ENCODE data around the gene KIRREL3. TPM values are rescaled to one million over a fixed set of nuclear protein-coding genes. Genes with fewer than 3 reads are reported as not detected.

Gene KIRREL3
- total RNA-seq, 2 donors from 2014 or later: 0.28 TPM; not detected in 1

- H3K27me3 ChIP-seq (replicated peaks; ENCODE audit: insufficient read depth): peaks cover 4% of the 10 kb centered on the region
- no peaks in the 10 kb centered on the region for H3K36me3 ChIP-seq
- 35% methylated on average over 5 of the region's 5 CpGs for WGBS
- no peak overlapping the region for H3K27ac ChIP-seq
- no peak overlapping the region for H3K4me3 ChIP-seq
- TF ChIP-seq POLR2AphosphoS5 (IDR thresholded peaks at IDR 0.05) (no peak), CTCF (IDR thresholded peaks at IDR 0.05) (no peak), POLR2A (IDR thresholded peaks at IDR 0.05) (no peak)
- intact Hi-C loops (cut with DNase I): no loop called here
- H3K9me3 ChIP-seq: no peaks in the 10 kb centered on the region
- H3K4me1 ChIP-seq (replicated peaks): no peaks in the 10 kb centered on the region
- no peak for DNase-seq (ENCODE audit: low spot score)
These were observed 21.7 kb downstream of the KIRREL3 start for GRCh38 chr11:126978911-126979310.

- intact Hi-C loops (cut with DNase I): no loop called here
- 38% methylated on average over 3 of the region's 3 CpGs for WGBS
- Histone ChIP-seq H3K27me3 (replicated peaks; ENCODE audit: insufficient read depth) (peaks cover 4% of the 10 kb centered on the region), H3K4me3 (no peak overlapping the region), H3K27ac (no peak overlapping the region), H3K36me3 (no peaks in the 10 kb centered on the region), H3K4me1 (replicated peaks) (no peaks in the 10 kb centered on the region), H3K9me3 (no peaks in the 10 kb centered on the region)
- no peak for TF ChIP-seq CTCF (IDR thresholded peaks at IDR 0.05)
- no peak for TF ChIP-seq POLR2AphosphoS5 (IDR thresholded peaks at IDR 0.05)
- no peak for TF ChIP-seq POLR2A (IDR thresholded peaks at IDR 0.05)
- DNase-seq (ENCODE audit: low spot score): no peak
These were observed 22.4 kb downstream of the KIRREL3 start for GRCh38 chr11:126978165-126978564.

- Histone ChIP-seq H3K36me3 (no peaks in the 10 kb centered on the region), H3K4me1 (replicated peaks) (no peaks in the 10 kb centered on the region), H3K9me3 (no peaks in the 10 kb centered on the region), H3K4me3 (no peak overlapping the region), H3K27me3 (replicated peaks; ENCODE audit: insufficient read depth) (peaks cover 4% of the 10 kb centered on the region), H3K27ac (no peak overlapping the region)
- intact Hi-C loops (cut with DNase I): no loop called here
- WGBS: 87% methylated on average over 2 of the region's 2 CpGs
- no peak for DNase-seq (ENCODE audit: low spot score)
- TF ChIP-seq POLR2A (IDR thresholded peaks at IDR 0.05): no peak
- no peak for TF ChIP-seq CTCF (IDR thresholded peaks at IDR 0.05)
- no peak for TF ChIP-seq POLR2AphosphoS5 (IDR thresholded peaks at IDR 0.05)
These were observed 27.5 kb downstream of the KIRREL3 start for GRCh38 chr11:126973051-126973450.

- TF ChIP-seq POLR2AphosphoS5 (IDR thresholded peaks at IDR 0.05) (no peak), POLR2A (IDR thresholded peaks at IDR 0.05) (no peak), CTCF (IDR thresholded peaks at IDR 0.05) (no peak)
- Histone ChIP-seq H3K4me3 (no peak overlapping the region), H3K4me1 (replicated peaks) (no peaks in the 10 kb centered on the region), H3K9me3 (no peaks in the 10 kb centered on the region), H3K36me3 (no peaks in the 10 kb centered on the region), H3K27ac (no peak overlapping the region), H3K27me3 (replicated peaks; ENCODE audit: insufficient read depth) (no peaks in the 10 kb centered on the region)
- 70% methylated on average over 5 of the region's 5 CpGs for WGBS
- intact Hi-C loops (cut with DNase I): no loop called here
- no peak for DNase-seq (ENCODE audit: low spot score)
These were observed 29.3 kb downstream of the KIRREL3 start for GRCh38 chr11:126971305-126971704.

- H3K4me3 ChIP-seq: no peak overlapping the region
- no peak for DNase-seq (ENCODE audit: low spot score)
- 61% methylated on average over 6 of the region's 6 CpGs for WGBS
- no peaks in the 10 kb centered on the region for H3K4me1 ChIP-seq (replicated peaks)
- no peaks in the 10 kb centered on the region for H3K9me3 ChIP-seq
- intact Hi-C loops (cut with DNase I): no loop called here
- TF ChIP-seq POLR2AphosphoS5 (IDR thresholded peaks at IDR 0.05) (no peak), CTCF (IDR thresholded peaks at IDR 0.05) (no peak), POLR2A (IDR thresholded peaks at IDR 0.05) (no peak)
- no peaks in the 10 kb centered on the region for H3K36me3 ChIP-seq
- no peaks in the 10 kb centered on the region for H3K27me3 ChIP-seq (replicated peaks; ENCODE audit: insufficient read depth)
- no peak overlapping the region for H3K27ac ChIP-seq
These were observed 30.6 kb downstream of the KIRREL3 start for GRCh38 chr11:126969865-126970479.

All from prostate gland (tissue), 2 donors.